UCSD-AML1 (cell line): ENCODE measurements around the gene FKBP14.

Experiments used
- DNase-seq: peaks from one replicate; lab custom pipeline; 2025; ENCODE audit not compliant: unreplicated experiment; lab: John Stamatoyannopoulos, UW

FKBP14 gene

GRCh38 chr7:29991937-29992336, 34.6 kb downstream of the FKBP14 start:
- DNase-seq, result no peak

DNA sequence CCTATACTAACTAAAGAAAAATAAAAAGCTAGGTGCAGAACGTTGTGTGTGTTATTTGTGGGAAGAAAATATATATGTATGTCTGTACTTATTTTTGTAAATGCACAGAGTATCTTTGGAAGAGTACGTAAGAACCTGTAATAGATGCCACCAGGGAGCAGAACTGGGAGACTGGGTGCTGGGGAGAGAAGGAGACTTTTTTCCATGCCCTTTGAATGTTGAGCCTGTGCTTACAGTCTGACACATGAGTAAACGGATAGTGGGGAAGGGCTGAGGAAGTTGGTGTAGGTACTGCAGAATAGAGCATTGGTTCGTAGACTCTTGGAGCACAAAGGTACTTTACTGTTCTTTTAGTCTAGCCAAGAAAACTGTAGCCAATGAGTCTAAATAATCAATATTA, 35.6 kb downstream of the FKBP14 start:
- no peak for DNase-seq

GRCh38 chr7:29989257-29989995, 37.1 kb downstream of the FKBP14 start, which contains the start of gene SCRN1:
Gene SCRN1, minus strand, starts transcription at chr7:29989801. Its CDS starts 20,734 bp downstream, at chr7:29969067.
- DNase-seq, result no peak

- DNase-seq, result no peak
These were observed 37.9 kb downstream of the FKBP14 start for GRCh38 chr7:29988424-29989256.

DNA sequence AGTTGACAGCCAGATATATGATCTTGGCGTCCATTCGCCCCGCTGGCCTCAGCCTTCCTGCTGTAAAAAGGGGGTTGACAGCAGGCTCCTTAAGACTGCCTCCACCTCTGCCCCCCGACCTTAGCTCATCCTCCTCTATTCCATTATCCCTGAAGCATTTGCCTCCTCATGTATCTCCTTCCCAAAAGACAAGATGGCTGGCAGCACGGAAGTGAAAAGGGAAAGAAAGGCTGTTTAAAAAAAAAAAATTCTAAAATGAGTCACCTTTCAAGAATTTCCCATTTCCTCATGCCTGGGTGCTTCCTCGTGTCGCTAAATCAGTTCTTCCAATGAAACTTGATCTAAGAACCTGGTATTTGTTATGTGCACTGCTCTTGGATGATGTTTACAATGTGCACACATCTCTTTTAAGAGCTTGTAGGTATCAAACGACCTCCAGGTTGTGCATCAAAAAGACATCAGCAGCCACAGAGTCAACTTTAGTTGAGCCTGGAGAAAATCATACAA, 38.6 kb downstream of the FKBP14 start:
- DNase-seq, result no peak

DNA sequence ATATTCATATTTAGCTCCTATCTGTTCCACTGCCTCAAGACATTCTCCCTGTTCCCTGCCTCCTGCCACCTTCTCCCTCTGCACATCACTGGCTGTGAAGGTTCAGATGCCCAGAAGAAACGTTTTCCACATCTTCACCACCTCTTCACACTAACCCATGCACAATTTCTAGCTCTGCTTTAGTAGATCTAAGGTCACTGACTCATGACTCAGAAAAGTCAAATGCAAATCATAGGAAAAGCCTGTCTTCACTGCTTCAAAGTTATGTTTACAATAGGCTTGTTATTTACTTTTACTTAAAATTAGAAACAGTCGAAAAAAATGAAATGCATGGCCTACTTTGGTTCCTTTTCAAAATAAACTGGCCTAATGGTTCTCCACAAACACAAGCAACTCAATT, 39.4 kb downstream of the FKBP14 start:
- no peak for DNase-seq

GRCh38 chr7:29980151-29980550, 46.4 kb downstream of the FKBP14 start:
- DNase-seq, result no peak

DNA sequence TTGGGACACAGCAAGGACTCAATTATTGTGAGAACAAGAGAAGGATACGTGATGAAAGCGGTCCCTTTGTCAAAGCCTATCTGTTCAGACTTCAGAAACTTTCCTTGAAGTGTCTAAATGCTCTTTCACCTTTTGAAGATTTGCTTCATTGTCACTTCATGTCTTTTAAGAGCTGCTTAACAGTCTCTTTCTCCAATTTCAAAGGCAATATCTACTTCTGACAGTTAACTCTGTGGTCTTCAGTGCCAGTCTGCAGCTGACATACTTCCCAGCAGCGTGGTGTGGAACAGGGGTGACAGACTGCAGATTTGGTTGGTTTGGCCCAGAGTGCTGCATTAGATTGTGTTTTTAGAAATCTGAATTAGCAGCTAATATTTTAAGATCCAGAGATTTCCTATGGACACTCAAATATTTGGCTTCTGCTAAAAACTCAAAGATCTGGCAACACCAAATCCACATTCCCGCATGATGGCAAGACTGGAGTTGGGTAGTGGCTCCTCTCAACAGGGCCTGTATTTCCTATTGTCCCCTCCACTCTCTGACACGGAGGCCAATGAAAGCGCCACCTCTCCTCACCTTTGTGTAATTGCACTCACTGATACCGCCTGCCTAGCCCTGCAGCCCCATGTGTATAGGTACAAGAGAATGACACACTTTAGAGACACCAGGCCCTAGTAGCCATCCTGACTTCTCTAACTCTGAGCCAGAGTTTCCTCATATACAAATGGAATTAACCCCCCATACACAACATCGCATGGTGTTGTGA, 48.4 kb downstream of the FKBP14 start:
- DNase-seq, result no peak

DNA sequence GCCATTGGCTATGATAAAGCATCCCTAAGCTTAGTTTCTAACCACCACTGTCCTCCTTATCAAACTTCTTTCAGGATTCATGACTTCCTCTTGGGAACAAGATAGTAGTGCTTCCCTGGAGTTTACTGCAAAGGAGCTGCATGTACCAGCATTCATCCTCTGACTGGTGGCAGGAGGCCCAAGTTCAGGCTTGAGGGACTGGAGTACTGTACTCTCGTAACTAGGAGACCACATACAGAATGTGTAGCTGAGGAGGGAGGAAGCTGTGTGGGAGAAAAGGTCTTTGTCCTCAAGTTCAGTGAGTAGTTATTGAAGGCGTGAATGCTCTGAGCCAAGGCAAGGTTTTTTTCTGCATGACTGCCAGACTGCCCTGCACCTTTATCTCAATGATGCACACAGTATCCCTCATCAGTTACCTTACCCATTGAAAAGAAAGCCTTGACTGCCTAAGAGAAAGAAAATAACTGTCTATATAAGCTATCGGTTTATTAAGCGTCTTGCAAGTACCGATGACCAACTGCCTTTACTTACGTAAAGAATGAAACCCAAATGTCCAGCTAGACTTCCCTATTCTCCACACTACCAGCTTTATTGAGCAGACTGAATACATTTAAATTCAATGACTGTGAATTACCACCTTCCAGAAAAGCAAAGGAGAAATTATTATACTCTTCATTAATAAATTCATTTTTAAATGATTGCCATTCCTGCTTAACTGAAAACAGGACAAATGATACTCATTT, 49.7 kb downstream of the FKBP14 start:
- DNase-seq, result no peak

GRCh38 chr7:29976266-29976665, 50.2 kb downstream of the FKBP14 start:
- DNase-seq, result no peak

DNA sequence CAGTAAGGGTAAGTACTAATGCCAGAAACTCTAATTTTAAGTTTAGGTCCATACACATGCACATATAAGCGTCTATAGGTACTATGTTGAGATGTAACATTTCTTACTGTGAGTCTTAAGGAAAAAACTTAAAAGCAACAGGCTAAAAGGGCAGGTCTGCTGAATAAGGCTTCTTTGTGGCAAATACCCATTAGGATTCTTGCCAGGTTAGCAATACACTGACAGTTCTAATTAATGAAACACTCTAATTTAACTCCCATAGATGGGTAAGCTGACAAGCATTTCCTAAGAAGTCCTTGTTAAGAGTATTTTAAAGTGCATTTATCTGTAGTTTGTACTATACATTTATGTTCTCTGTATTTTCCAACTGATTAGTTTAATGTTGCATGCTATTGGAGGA, 50.9 kb downstream of the FKBP14 start:
- no peak for DNase-seq

DNA sequence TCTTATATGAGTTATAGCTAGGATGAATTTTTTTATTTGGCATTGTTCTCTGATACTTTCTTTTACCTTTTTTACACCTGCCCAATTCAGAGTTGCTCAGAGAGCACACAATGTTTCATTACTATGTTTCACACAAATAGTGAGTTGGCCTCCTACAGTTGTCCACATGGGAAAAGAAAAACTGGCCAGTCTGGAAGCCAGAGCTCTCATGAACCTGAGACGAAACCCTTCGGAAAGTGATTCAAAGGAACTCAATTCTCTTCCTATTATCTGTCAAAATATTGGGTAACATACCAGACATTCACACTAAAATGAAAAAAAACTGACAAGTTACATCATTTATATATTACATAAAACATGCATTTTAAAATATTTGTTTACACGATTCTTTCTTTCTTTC, 52.2 kb downstream of the FKBP14 start:
- DNase-seq, result no peak

GRCh38 chr7:29972315-29972669, 54.2 kb downstream of the FKBP14 start:
- no peak for DNase-seq

DNA sequence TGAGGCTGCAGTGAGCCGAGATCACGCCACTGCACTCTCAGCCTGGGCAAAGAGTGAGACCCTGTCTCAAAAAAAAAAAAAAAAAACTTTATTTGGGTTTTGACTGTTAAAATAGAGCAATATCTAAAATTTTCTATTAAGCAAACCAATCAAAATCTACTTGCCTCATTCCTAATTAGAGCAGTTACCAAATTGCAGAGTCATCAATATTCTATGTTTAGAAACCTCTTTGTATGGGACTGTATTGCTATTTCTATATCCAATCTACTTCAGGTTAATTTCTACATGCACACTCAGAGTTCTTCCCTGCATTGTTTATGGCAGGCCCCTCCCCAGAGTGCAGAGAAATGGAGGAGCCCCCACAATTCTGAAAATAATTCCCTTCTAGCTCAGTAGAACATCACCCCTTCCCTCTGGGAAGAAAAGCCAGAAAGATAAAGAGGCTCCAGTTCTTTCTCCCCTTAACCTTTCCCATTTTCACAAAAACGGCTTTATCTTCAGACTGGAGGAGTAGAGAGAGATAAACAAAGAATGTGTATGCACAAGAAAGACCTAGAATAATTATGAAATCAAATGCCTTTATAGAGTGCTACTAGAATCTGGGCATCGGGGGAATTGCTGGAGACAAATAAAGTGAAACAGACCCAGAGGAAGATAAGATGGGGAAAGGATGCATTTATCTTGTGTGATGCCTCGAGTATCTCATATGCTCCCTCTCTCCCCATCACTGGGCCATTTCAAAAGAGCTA, 54.8 kb downstream of the FKBP14 start:
- no peak for DNase-seq

DNA sequence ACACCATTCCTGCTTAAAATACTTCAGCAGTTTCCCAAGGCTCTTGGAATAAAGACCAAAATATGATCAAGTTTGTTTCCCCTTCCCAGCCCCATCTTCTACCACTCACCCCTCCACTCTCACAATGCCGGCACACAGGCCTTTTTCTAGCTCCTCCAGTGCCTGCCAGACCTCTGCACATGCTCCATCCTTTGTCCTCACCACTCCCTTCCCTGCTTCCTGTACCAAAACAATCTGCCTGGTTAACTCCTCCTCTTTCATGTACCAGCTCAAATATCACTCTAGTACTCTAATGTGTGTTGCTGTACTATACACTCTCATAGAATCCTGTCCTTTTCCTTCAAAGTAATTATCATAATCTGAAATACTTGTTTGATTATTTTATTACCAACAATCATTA, 56.3 kb downstream of the FKBP14 start:
- DNase-seq, result no peak

- no peak for DNase-seq
These were observed 56.8 kb downstream of the FKBP14 start for GRCh38 chr7:29969738-29970137.

DNA sequence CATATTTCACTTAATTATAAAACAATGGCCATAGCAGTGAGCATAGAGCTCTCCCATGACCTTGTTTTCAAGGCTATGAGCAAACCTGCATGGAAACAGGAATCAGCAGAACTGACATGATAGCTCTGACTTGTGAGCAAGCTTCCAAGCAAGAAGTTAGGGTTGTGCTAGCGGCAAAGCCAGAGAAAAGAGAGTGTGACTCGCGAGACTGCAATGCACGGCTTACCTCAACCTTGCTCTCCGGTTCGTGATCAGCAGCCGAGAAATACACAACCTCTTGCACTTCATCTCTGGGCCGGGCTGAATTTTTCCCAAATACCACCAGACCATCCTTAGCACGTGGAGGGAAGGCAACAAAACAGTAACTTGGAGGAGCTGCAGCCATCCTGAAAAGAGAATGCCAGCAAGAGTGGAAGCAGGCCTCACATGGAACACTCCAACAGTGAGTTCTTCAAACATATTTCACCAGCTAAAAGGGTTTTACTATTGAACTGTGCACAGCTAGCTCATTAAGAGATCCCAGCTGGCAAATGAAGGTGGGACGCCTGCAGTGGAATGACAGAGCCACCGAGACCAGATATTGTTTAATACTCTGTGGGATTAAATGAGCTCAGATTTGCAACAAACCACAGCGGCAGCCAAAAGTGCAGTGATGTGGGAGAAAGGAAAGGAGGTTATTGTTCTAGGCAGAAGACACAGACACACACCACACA, 57.7 kb downstream of the FKBP14 start:
- no peak for DNase-seq

DNA sequence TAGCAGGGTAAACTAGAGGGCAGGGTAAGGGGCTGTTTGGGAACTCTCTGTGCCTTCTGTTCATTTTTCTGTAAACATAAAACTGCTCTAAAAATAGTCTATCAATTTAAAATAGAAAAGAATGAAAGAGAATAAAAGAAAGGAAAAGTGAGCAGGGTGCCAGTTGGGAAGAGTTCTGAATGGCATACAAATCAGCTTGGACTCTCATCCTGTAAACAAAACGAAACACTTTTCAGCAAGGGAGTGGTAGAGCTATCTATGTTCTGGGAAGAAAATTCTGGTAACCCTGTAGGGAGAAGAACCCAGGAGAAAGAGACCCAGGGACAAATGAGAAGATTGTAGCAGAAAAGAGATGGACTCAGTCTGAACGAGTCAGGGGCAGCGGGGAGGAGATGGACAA, 61.5 kb downstream of the FKBP14 start:
- no peak for DNase-seq

- no peak for DNase-seq
These were observed 64.5 kb downstream of the FKBP14 start for GRCh38 chr7:29962035-29962434.
